Naive thymus-derived CD8-positive, alpha-beta T cell (primary cell): ENCODE measurements around the gene CDK2. TPM values are rescaled to one million over a fixed set of nuclear protein-coding genes. Genes with fewer than 3 reads are reported as not detected.
A peak's percentile ranks its signal among the peaks of the same experiment; 100 is the strongest.
"Not testable (repeated sequence)": the region's sequence is repeated elsewhere in the genome, so short reads cannot be mapped to it uniquely, and the experiment has no call there.

Source experiments
- ATAC-seq, 2 donors: fragments of 150-1000 bp; cut with Tn5 transposase in 1 of 2; sonication (Bioruptor Pico), chemical (Tn5 transposase) in 1 of 2; 1 replicate in 1 of 2; 2 replicates in 1 of 2; pipeline ENCODE4 v1.10.0; 2021; ENCODE audit warnings: mild to moderate bottlenecking in 2 of 2, moderate library complexity in 2 of 2
- POLR2A ChIA-PET: fragments of 350-600 bp; sonication (Branson Sonifier 250); formaldehyde crosslinking; loops from one replicate; lab custom pipeline; 2021; ENCODE audit warnings: antibody characterized with exemption; lab: Charles Lee
- DNase-seq, 10 donors: peaks; one replicate each; pipeline versions ENCODE4 v3.0.0 to v3.0.0-alpha.2; 2020 to 2022
- H3K27ac Mint-ChIP-seq, 10 donors: one replicate each; pipeline ENCODE4 v1.8.0; 2020 to 2022; ENCODE audit warnings: mild to moderate bottlenecking in 10 of 10, mixed read lengths in 10 of 10, moderate library complexity in 4 of 10, inconsistent platforms in 1 of 10
- H3K27me3 Mint-ChIP-seq, 5 donors: one replicate each; pipeline ENCODE4 v1.8.0; 2021 to 2022; ENCODE audit warnings: mixed read lengths in 5 of 5
- H3K36me3 Mint-ChIP-seq, 3 donors: one replicate each; pipeline ENCODE4 v1.8.0; 2020 to 2022; ENCODE audit warnings: mixed read lengths in 3 of 3, mild to moderate bottlenecking in 2 of 3, inconsistent platforms in 1 of 3
- H3K4me1 Mint-ChIP-seq, 4 donors: one replicate each; pipeline ENCODE4 v1.8.0; 2021 to 2022; ENCODE audit warnings: mixed read lengths in 4 of 4
- H3K4me3 Mint-ChIP-seq, 10 donors: one replicate each; pipeline ENCODE4 v1.8.0; 2020 to 2022; ENCODE audit warnings: mild to moderate bottlenecking in 10 of 10, mixed read lengths in 10 of 10, moderate library complexity in 6 of 10, inconsistent platforms in 1 of 10
- H3K9me3 Mint-ChIP-seq, 9 donors: one replicate each; pipeline ENCODE4 v1.8.0; 2020 to 2022; ENCODE audit warnings: mixed read lengths in 9 of 9, mild to moderate bottlenecking in 3 of 9, inconsistent platforms in 1 of 9, moderate library complexity in 1 of 9
- polyA plus RNA-seq, 3 donors: library from polyadenylated mRNA; unstranded; fragments of 300-500 nt; fragmentation: Illumina TruSeq; gene quantifications; one replicate each; pipeline ENCODE4 v1.2.3, GENCODE V29; 2021
- total RNA-seq, 8 experiments: library from RNA in 2 of 8; stranded (reverse) in 2 of 8; gene quantifications; one replicate each; pipeline ENCODE4 v1.2.3 and lab custom pipeline; 2021 to 2026

The CDK2 gene
- total and polyA plus RNA-seq, 5 experiments from 2014 or later: 8.0 to 30.8 (median 12.4) TPM

DNA sequence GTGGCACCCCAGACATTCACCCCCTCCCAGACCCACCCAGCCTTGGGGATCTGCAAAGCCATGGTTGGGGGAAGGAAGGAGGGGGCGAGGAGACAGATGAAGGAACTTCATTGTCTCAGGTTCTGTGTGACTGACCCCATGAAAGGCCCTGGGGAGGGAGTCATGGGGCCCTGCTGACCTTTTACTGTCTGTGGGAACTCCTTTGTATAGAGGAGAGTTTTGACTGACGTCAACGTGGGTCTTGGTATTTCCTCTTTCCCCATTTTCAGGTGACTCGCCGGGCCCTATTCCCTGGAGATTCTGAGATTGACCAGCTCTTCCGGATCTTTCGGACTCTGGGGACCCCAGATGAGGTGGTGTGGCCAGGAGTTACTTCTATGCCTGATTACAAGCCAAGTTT is 4.1 kb downstream of the CDK2 start:
- peak overlapping the region in 2 of 10 donors; percentile 1 to 20 for H3K4me3 Mint-ChIP-seq
- H3K27ac Mint-ChIP-seq: peak overlapping the region in 3 of 10 donors; percentile 17 to 69 (median 46)
- no peaks in the 10 kb centered on the region for H3K9me3 Mint-ChIP-seq
- H3K36me3 Mint-ChIP-seq: peaks cover 0 to 7% (median 0%) of the 10 kb centered on the region in 3 donors
- DNase-seq (no peak), ATAC-seq (no peak)
- peaks cover 21 to 33% (median 25%) of the 10 kb centered on the region in 4 donors for H3K4me1 Mint-ChIP-seq
- H3K27me3 Mint-ChIP-seq: no peaks in the 10 kb centered on the region
- POLR2A ChIA-PET: interaction anchor here (0.7 to 1.4 kb wide), 3 partner anchors 41 to 159 kb away, joined by 3 to 8 read pairs (median 5); partner anchors contain the start of gene DNAJC14

DNA sequence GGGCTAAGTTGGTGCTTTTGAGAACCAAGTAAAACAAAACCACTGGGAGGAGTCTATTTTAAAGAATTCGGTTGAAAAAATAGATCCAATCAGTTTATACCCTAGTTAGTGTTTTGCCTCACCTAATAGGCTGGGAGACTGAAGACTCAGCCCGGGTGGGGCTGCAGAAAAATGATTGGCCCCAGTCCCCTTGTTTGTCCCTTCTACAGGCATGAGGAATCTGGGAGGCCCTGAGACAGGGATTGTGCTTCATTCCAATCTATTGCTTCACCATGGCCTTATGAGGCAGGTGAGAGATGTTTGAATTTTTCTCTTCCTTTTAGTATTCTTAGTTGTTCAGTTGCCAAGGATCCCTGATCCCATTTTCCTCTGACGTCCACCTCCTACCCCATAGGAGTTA is 5.4 kb downstream of the CDK2 start:
- no peak for DNase-seq
- POLR2A ChIA-PET: interaction anchor here (0.6 to 3.6 kb wide), 2 partner anchors 154 to 295 kb away, joined by 3 to 41 read pairs; partner anchors contain the start of genes ORMDL2 and SARNP
- Mint-ChIP-seq H3K27ac (peak overlapping the region in 6 of 10 donors; percentile 1 to 65 (median 30)), H3K36me3 (peaks cover 0 to 16% (median 3%) of the 10 kb centered on the region in 3 donors), H3K9me3 (no peaks in the 10 kb centered on the region), H3K4me3 (peak overlapping the region in 3 of 10 donors; percentile 11 to 37 (median 25)), H3K27me3 (no peaks in the 10 kb centered on the region), H3K4me1 (peaks cover 13 to 31% (median 24%) of the 10 kb centered on the region in 4 donors)
- ATAC-seq: no peak

DNA sequence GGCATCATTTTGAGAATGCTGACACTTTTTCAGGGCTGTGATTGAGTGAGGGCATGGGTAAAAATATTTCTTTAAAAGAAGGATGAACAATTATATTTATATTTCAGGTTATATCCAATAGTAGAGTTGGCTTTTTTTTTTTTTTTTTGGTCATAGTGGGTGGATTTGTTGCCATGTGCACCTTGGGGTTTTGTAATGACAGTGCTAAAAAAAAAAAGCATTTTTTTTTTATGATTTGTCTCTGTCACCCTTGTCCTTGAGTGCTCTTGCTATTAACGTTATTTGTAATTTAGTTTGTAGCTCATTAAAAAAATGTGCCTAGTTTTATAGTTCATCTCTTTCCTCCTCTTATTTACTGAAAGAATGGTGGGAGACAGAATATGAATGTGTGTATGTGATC is 5.8 kb downstream of the CDK2 start:
- no peaks in the 10 kb centered on the region for H3K27me3 Mint-ChIP-seq
- peak overlapping the region in 5 of 10 donors; percentile 1 to 65 (median 37) for H3K27ac Mint-ChIP-seq
- no peak for DNase-seq

DNA sequence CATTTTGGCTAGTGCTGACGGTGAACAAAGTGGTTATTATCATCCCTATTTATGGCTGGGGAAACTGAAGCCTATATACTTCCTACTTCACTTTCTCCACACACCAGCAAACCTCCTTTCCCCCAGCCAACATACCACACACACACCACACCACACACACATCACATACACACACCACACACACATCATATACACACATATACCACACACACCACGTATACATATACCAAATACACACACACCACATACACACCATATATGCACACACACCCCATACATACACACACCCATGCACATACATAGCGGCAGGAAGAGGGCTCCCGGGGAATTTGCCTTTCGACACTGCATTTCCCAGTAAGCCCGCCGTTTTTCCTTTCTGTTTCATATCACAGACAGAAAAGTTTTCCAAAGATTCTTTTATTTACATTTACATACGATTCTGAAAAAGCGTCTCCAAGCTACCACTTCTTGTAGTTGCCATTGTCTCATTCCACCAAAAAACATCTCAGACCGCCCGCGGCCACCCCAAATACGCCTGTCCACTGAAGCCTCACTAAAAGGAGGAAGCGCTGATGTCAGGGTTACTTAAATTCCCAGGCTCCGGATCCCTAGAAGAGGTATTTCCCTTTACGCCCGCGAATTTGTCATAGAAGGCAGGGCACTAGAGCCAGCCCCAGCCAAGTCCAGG is 6.4 kb downstream of the CDK2 start:
- peak in 1 of 10 donors; percentile 29 for DNase-seq
- Mint-ChIP-seq H3K4me3 (no peak overlapping the region), H3K27ac (no peak overlapping the region), H3K27me3 (no peaks in the 10 kb centered on the region), H3K36me3 (peaks cover 0 to 25% (median 3%) of the 10 kb centered on the region in 3 donors), H3K4me1 (peaks cover 12 to 30% (median 23%) of the 10 kb centered on the region in 4 donors), H3K9me3 (no peaks in the 10 kb centered on the region)
- ATAC-seq: no peak
- POLR2A ChIA-PET: interaction anchor here (0.7 to 3.6 kb wide), 36 partner anchors 8 to 752 kb away, joined by 3 to 50 read pairs (median 6); partner anchors contain the start of genes BLOC1S1, CNPY2, COQ10A and DGKA

More for the DNA sequence above, 5.8 kb downstream of the CDK2 start:
- H3K36me3 Mint-ChIP-seq: peaks cover 0 to 19% (median 3%) of the 10 kb centered on the region in 3 donors
- peak overlapping the region in 3 of 10 donors; percentile 11 to 37 (median 25) for H3K4me3 Mint-ChIP-seq
- H3K4me1 Mint-ChIP-seq: peaks cover 13 to 31% (median 24%) of the 10 kb centered on the region in 4 donors
- POLR2A ChIA-PET: interaction anchor here (0.6 to 3.6 kb wide), 4 partner anchors 11 to 295 kb away, joined by 3 to 41 read pairs (median 17); partner anchors contain the start of genes ORMDL2 and SARNP
- no peaks in the 10 kb centered on the region for H3K9me3 Mint-ChIP-seq
- no peak for ATAC-seq

- no peaks in the 10 kb centered on the region for H3K27me3 Mint-ChIP-seq
- ATAC-seq: peak; percentile 90
- peaks cover 0 to 30% (median 3%) of the 10 kb centered on the region in 3 donors for H3K36me3 Mint-ChIP-seq
- DNase-seq: peak; percentile 89 to 100 (median 98)
- H3K4me3 Mint-ChIP-seq: no peak within 1 kb of the TSS
- no peak within 1 kb of the TSS for H3K27ac Mint-ChIP-seq
- no peaks in the 10 kb centered on the region for H3K9me3 Mint-ChIP-seq
- POLR2A ChIA-PET: interaction anchor here (0.5 to 3.6 kb wide), 41 partner anchors 8 to 751 kb away, joined by 3 to 50 read pairs (median 5); partner anchors contain the start of genes BLOC1S1, CNPY2, COQ10A and DGKA
- peaks cover 10 to 28% (median 24%) of the 10 kb centered on the region in 4 donors for H3K4me1 Mint-ChIP-seq
Observed at GRCh38 chr12:55973599-55974307, 7.1 kb downstream of the CDK2 start, which contains the start of gene RAB5B. TSS of gene RAB5B (plus strand) at chr12:55974078. CDS start at chr12:55986961, 12,883 bp downstream.

GRCh38 chr12:55974308-55974730 is 7.7 kb downstream of the CDK2 start:
- POLR2A ChIA-PET: interaction anchor here (0.5 to 3.6 kb wide), 38 partner anchors 10 to 751 kb away, joined by 3 to 50 read pairs (median 5); partner anchors contain the start of genes BLOC1S1, CNPY2, COQ10A and DGKA
- Mint-ChIP-seq H3K36me3 (peaks cover 0 to 34% (median 3%) of the 10 kb centered on the region in 3 donors), H3K4me3 (no peak overlapping the region), H3K4me1 (peaks cover 10 to 33% (median 29%) of the 10 kb centered on the region in 4 donors), H3K27me3 (no peaks in the 10 kb centered on the region), H3K27ac (no peak overlapping the region), H3K9me3 (no peaks in the 10 kb centered on the region)
- DNase-seq: peak in 1 of 10 donors; percentile 22
- ATAC-seq: peak in 1 of 2 donors; percentile 7

DNA sequence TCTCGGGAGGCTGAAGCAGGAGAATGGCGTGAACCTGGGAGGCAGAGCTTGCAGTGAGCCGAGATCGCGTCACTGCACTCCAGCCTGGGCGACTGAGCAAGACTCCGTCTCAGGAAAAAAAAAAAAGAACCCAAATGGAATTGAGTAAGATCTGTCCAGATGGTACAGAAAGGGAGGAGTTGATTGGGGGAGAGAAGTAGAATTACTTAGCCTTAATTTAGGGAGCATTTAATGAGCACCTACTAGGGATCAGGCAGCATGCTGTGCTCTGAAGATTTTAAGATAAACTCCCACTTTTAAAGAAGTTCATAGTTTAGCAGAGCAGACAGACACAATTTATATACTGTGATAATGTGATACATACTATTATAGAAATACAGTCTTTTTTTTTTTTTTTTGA is 11.8 kb downstream of the CDK2 start:
- DNase-seq (no peak), ATAC-seq (no peak)
- Mint-ChIP-seq H3K4me1 (peaks cover 14 to 51% (median 47%) of the 10 kb centered on the region in 4 donors), H3K9me3 (no peaks in the 10 kb centered on the region), H3K27me3 (no peaks in the 10 kb centered on the region), H3K36me3 (peaks cover 0 to 51% (median 11%) of the 10 kb centered on the region in 3 donors), H3K27ac (peak overlapping the region in 2 of 10 donors; percentile 65 to 76), H3K4me3 (no peak overlapping the region)
- POLR2A ChIA-PET: interaction anchor here (1.0 kb wide), 1 partner anchor 10 kb away, joined by 8 read pairs; no protein-coding TSS in a partner anchor

DNA sequence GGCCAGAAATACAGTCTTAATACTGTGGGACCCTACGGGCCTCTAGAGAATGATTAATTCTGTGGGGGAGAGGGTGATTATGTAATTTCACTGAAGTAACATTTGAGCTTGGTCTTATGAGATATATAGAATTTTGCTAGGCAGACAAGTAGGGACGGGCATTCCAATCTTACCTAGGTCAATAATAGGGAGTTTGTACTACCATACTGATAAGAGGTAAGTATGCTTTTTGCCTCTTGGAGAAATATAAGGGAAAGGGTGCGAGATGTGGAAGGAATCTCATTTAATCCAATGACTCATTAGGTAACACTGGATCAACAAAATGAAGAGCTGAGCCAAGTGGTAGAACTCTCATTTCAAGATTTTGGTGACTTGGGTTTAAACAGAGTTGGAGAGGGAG is 12.4 kb downstream of the CDK2 start:
- H3K9me3 Mint-ChIP-seq: no peaks in the 10 kb centered on the region
- POLR2A ChIA-PET: no interaction called here
- peaks cover 14 to 57% (median 47%) of the 10 kb centered on the region in 4 donors for H3K4me1 Mint-ChIP-seq
- no peak overlapping the region for H3K4me3 Mint-ChIP-seq
- ATAC-seq (no peak), DNase-seq (no peak)
- peaks cover 0 to 58% (median 11%) of the 10 kb centered on the region in 3 donors for H3K36me3 Mint-ChIP-seq
- peak overlapping the region in 2 of 10 donors; percentile 39 to 49 for H3K27ac Mint-ChIP-seq
- H3K27me3 Mint-ChIP-seq: no peaks in the 10 kb centered on the region

- H3K36me3 Mint-ChIP-seq: peaks cover 0 to 76% (median 8%) of the 10 kb centered on the region in 3 donors
- not testable (repeated sequence) for H3K9me3 Mint-ChIP-seq, H3K27me3 Mint-ChIP-seq, H3K4me3 Mint-ChIP-seq, DNase-seq, ATAC-seq
- POLR2A ChIA-PET: interaction anchor here (0.6 to 5.2 kb wide), 5 partner anchors 8 to 157 kb away, joined by 3 to 29 read pairs (median 4); partner anchors contain the start of genes PYM1 and RAB5B
- H3K4me1 Mint-ChIP-seq: peaks cover 12 to 47% (median 41%) of the 10 kb centered on the region in 4 donors
- H3K27ac Mint-ChIP-seq: peak overlapping the region in 1 of 10 donors; percentile 24
Observed at GRCh38 chr12:55981882-55982281, 15.3 kb downstream of the CDK2 start.

DNA sequence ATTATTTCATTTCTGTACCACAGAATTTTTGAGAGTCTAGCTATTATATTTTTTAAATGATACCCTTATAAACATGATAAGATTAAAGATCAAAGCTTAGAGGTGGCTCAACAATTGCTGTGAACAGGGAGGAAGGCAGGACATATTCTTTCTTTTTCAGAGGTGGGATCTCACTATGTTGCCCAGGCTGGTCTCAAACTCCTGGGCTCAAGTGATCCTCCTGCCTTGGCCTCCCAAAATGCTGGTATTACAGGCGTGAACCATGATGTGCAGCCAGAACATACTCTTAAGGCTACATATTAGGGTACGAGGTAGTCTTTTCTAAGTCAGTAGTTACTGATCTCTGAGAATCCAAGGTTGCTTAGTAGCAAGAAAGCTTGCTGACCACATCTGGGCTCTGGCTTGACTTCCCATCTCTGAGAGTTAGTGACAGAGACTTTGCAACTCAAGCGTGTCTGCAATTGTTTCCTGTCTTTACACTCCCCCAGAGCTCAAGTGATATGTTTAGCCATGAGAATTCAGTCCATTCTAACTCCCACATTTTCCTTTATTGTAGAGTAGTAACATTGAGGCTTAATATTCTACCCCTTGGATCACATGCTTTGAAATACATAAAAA is 15.8 kb downstream of the CDK2 start:
- no peak for DNase-seq
- no peak for ATAC-seq
- Mint-ChIP-seq H3K27ac (peak overlapping the region in 5 of 10 donors; percentile 8 to 48 (median 29)), H3K36me3 (peaks cover 0 to 74% (median 8%) of the 10 kb centered on the region in 3 donors), H3K27me3 (no peaks in the 10 kb centered on the region), H3K4me3 (no peak overlapping the region), H3K9me3 (no peaks in the 10 kb centered on the region), H3K4me1 (peaks cover 12 to 41% (median 35%) of the 10 kb centered on the region in 4 donors)
- POLR2A ChIA-PET: interaction anchor here (0.6 to 5.2 kb wide), 4 partner anchors 9 to 157 kb away, joined by 3 to 29 read pairs (median 4); partner anchors contain the start of genes PYM1 and RAB5B

- ATAC-seq (no peak), DNase-seq (no peak)
- no peaks in the 10 kb centered on the region for H3K27me3 Mint-ChIP-seq
- H3K9me3 Mint-ChIP-seq: no peaks in the 10 kb centered on the region
- no peak overlapping the region for H3K4me3 Mint-ChIP-seq
- POLR2A ChIA-PET: interaction anchor here (0.6 to 5.2 kb wide), 3 partner anchors 9 to 31 kb away, joined by 3 to 29 read pairs (median 4); partner anchors contain the start of gene RAB5B
- H3K27ac Mint-ChIP-seq: peak overlapping the region in 2 of 10 donors; percentile 27 to 29
- H3K4me1 Mint-ChIP-seq: peaks cover 8 to 36% (median 27%) of the 10 kb centered on the region in 4 donors
- peaks cover 0 to 73% (median 8%) of the 10 kb centered on the region in 3 donors for H3K36me3 Mint-ChIP-seq
Observed at GRCh38 chr12:55983232-55983842, 16.7 kb downstream of the CDK2 start.
